WTC11 (cell line): ENCODE measurements around the gene COL5A1.

Experiments
- CTCF ChIP-seq: fragments of 200-600 bp; IDR thresholded peaks from 2 replicates; pipeline ENCODE4 v1.8.0; 2022; ENCODE audit warnings: antibody characterized with exemption
- FOXK1 ChIP-seq: sonication (generic); formaldehyde crosslinking; IDR thresholded peaks from 2 replicates; pipeline ENCODE4 v1.8.0; 2022; ENCODE audit warnings: mild to moderate bottlenecking, moderate library complexity, missing genetic modification reagents
- NR3C1 ChIP-seq: sonication (generic); formaldehyde crosslinking; conservative IDR thresholded peaks from 2 replicates; pipeline ENCODE4 v1.8.1; 2023; ENCODE audit warnings: low read depth, mild to moderate bottlenecking, missing genetic modification reagents

- TF ChIP-seq CTCF (no peak), NR3C1 (CRISPR knock-in tag) (no peak), FOXK1 (CRISPR knock-in tag) (no peak)
These were observed 92.1 kb downstream of the COL5A1 start for GRCh38 chr9:134733480-134734232.
